Measurements from ENCODE around the gene CCL23.
A peak's percentile ranks its signal among the peaks of the same experiment; 100 is the strongest.
"Not testable (repeated sequence)": the region's sequence is repeated elsewhere in the genome, so short reads cannot be mapped to it uniquely, and the experiment has no call there.

Gene CCL23

DNA sequence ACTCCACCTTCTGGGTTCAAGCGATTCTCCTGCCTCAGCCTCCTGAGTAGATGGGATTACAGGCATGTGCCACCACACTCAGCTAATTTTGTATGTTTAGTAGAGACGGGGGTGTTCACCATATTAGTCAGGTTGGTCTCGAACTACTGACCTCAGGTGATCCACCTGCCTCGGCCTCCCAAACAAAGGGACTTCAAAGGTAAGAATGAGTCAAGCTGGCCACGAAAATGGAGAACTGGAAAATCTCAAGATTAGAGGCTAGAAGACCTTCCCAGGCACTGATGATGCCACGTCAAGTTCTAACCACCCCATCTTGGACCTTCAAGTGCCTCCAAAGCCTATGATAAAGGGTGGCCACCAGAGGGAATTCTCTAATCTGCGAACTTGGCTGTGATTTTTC is 15.1 kb downstream of the CCL23 start:
- DNase-seq: no peak

DNA sequence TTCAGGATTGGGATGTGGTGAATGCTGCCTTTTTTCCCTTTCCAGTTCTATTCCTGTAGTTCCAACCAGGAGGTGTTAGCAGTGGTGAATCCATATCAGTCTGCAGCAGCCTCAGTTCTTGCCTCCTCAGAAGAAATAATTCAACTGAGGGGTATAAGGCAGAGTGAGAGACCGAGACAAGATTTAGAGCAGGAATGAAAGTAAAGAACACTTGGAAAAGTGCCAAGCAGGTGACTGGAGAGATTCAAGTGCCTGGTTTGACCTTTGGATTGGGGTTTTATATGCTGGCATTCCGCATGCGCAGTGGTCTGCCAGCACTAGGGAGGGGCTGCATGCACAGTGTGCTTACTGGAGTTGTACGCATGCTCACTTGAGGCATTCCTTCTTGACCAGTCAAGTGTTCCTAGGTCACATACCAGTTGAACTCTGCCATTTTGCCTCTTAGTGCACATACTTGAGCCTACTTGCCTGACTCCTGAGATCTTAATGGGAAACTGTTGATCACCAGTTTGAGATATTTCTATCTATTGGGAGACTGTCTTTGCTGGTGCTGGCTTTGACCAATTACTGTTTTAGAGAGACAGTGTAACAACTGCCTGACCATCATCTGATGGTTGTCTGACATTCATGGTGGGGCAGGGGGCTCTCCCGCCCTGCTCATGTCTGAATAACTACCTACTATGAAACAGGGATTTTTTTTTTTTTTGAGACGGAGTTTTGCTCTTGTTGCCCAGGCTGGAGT is 15.7 kb downstream of the CCL23 start:
- DNase-seq: no peak

DNA sequence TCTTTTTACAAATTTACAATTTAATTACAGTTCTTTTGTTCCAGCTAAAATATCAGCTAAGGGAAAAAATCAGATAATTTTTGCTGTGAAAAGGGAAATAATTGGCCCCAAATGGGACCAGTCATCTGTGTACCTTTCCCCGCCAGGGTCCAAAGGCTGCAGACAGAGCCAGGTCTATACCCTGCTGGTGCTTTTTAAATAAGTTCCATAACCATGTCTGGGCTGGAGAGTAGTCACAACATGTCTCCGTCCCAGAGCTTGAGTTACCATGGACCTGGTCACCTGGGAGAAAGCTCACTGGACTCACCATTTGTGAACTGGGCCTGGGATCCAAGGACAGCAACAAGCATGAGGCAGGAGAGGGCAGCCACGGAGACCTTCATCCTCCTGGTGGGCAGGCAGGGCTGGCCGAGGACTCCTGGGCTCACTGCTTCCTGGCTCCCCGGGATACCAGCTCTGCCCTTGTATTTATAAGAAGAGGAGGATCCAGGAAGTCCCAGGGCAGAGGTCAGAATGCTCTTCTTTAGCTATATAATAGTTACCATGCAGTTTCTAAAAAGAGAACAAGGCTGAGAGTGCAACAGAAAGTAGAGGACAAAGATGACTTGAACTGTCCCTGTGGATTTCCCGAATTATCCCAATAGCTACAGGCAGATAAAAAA is 16.5 kb downstream of the CCL23 start, which contains the start of gene CCL15:
TSS of gene CCL15 (minus strand) at position 444 of the 662 bp plus-strand sequence. CDS start at position 383, 61 bp downstream.
- DNase-seq: no peak

DNA sequence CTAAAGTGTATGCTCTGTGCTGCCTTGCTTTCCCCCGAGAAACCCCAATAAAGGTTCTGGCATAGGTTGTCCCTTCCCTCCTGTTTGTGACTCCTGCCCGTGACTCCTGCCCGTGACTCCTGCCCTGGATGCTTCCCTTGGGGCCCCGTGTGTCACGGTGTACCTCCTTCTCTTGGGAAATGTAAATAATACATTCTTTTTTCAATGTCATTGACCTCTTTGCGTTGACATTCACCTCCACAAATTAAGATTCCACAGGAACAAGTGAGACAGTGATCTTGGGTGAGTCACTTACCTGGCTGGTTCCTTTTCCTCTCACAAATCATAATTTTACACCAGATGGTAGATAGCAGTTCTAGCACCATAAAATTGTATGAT is 17.1 kb downstream of the CCL23 start:
- no peak for DNase-seq

DNA sequence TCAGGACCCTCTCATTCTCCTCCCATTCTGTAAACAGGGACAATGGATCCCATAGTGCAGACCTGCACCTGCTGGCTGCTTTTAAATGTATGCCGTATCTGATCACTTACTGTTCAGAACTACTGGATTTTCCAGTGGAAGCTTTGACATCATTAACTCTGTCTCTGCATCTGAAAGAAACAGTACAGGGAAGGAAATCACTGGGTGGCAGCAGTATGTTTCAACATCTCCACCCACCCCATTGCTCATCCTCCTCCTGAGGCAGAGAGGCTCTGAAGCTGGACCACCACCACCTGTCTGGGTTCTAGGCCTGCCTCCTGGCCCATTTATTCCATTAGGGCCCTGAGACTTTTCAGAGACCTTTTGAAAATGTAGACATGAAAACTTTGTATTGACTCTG is 19.0 kb downstream of the CCL23 start:
- no peak for DNase-seq

DNA sequence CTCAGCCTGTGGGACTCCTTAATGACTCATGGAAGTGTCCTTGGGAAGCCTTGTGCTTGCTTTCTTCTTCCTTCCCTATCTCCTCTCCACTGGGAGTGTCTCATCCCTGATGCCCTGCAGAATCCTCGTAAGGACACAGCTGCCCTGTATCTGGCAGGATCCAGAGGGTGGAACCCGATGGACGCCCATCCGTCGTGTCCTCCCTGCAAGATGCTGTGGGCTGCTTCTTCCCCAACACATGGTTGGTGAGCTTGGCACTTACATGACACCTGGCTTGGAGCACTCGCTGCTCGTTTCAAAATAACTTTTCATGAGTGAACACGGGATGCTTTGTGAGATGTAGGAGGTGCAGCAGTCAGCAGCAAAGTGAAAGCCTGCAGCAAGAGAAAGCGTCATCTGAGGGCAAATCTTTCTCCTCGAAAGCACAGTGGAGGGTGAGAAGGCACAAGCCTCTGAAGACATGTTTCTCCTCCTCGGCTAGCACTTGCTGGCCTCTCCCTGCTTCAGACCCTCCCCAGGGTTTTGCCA is 19.7 kb downstream of the CCL23 start:
- DNase-seq: no peak

DNA sequence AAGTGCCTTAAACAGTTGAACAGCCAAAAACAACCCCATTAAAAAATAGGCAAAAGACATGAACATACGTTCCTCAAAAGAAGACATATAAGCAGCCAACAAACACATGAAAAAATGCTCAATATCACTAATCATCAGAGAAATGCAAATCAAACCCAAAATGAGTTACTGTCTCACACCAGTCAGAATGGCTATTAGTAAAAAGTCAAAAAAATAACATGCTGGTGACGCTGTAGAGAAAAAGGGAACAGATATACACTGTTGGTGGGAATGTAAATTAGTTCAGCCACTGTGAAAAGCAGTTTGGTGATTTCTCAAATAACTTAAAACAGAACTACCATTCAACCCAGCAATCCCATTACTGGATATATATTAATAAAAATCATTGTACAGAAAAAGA is 22.4 kb downstream of the CCL23 start:
- DNase-seq: not testable (repeated sequence)

DNA sequence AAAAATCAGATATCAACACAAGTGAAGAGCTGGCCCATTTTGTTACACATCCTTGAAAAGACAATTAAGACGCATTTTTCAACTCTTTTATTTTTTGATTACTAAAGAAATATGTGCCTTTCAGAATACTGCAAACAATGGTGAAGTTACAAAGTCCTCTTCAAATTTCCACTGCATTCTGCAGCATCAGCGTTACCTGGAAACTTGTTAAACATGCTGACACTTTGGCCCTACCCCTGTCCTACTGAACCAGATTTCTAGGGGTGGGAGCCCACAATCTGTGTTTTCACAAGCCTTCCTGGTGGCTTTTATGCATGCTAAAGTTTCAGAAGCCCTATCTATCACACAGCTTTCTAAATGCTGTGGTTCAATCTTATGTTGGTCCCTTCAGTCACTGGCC is 26.7 kb downstream of the CCL23 start:
- DNase-seq: no peak

DNA sequence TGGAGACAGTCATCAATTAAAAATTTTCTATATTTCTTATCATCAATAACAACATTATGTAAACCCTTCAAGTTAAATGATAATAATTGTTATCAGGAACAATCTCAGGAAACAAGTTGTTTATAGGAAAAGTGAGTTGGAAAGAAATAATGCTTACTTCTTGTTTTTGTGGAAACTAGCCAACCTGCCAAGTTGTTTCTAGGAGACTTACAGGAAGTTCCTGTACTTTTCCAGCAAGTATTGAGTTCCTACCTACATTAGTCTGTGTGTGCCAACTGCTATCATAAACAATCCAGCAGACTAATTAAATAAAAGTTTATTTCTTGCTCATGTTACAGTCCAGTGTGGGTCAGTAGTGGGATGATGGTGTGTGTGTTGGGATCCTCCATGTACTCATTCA is 29.6 kb downstream of the CCL23 start:
- DNase-seq: no peak

DNA sequence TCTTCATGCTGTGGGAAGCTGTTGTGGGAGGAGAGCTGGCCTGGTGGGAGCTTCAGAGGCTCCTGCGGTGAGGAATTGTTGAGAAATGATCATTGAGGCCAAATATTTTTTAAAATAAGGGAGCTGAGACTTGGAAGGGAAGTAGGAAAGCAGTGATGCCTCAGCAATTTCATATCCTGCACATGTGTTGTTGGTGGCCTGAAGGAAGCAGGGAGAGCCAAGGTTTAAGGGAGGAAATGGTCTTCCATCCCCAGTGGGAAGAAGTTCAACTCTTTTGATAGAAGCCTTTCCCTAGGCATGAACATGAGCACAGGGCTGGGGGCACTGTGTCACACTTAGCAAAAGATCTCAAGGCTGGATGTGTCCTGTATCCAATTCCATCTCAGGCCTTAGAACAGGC is 31.1 kb downstream of the CCL23 start, which contains the start of gene CCL14:
TSS of gene CCL14 (minus strand) at position 87 of the 400 bp plus-strand sequence. CDS start at position 7, 80 bp downstream.
- DNase-seq: no peak

DNA sequence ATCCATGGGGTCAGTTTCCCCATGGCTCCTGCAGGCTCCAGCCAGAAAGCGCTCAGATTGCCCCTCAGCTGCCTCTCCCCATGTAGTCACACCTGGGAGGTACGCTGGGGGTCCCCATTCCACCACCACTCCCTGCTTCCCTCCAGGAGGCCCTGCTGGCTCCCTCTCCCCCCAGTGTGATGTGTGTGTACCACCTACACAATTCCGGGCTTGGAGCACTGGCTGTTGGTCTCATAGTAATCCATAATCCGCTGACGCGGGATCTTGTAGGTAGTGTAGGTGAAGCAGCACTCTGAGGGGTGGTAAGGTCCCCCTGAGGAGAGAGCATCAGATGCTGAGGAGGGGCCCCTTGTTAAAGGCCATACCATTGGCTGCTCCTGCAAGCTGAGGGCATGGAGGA is 33.6 kb downstream of the CCL23 start:
- no peak for DNase-seq

DNA sequence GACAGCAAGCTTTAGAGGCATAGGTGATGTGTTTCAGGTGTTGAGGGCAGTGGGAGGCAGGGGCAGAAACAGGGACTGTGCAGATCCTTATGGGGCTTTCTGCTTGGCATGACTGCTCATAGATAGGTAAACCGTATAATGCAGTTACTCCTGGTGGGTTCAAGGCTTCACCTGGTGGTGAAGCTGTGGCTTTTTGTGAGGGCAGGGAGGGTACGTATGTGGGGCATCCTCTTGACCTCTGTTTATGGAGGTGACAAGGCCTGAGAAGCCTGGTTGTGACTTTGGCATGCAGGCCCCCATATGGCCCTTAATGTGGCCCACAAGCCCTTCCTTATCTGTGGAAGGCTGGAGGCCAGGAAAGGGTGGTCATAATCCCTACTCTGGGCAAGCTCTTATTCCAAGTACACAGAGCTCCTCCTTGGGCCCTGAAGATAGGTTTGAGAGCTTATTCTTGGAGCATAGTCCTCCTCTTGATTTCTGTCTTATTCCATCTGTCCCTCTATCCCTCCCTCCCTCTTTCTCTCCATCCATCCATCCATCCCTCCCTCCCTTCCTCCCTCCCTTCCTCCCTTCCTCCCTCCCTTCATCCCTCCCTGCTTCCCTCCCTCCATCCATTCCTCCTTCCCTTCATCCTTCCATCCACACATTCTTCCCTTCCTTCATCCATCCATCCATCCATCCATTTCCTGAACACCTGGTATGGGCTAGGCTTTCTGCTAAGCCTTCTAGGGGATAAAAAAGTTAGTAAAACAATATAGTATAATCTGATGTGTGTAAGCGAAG is 35.2 kb downstream of the CCL23 start:
- DNase-seq: no peak

DNA sequence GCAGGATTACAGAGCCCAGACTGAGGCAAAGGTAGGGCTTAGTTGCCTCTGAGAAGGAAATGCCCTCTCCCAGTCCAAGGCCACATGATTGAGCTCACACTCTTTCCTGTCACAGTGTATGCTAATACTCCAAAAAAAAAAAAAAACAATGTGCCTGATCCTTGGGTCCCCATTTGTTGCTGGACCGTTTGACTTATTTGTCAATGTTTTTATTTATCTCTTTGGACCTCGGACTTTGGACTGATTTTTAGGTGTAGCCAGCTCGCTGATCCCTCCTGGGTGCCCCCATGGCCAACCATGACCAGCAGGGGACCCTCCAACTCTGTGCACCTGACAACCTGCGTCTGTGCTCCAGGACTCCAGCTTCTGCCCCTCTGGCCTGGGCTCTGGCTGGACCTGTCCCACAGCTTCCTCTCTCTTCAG is 35.9 kb downstream of the CCL23 start:
- no peak for DNase-seq

DNA sequence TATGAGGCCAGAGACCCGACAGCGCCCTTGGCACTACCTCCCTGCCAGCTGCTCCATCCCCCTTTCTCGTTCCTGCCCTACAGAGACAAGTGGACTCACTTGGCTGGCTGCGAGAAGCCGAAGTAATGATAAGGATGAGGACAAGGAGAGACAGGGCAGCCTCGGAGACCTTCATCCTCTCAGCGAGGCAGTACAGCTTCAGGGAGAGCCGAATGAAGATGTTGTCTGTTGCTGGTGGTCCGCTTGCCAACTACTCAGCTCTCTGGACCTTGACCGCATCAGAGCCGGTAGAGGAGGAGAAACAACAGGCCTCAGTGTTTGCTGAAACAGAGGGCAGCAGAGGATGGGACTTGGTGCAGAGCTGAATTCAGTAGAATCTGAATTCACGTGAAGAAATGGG is 36.5 kb downstream of the CCL23 start, which contains the start of gene CCL16:
TSS of gene CCL16 (minus strand) at position 252 of the 400 bp plus-strand sequence. CDS start at position 175, 77 bp downstream.
- DNase-seq: no peak

DNA sequence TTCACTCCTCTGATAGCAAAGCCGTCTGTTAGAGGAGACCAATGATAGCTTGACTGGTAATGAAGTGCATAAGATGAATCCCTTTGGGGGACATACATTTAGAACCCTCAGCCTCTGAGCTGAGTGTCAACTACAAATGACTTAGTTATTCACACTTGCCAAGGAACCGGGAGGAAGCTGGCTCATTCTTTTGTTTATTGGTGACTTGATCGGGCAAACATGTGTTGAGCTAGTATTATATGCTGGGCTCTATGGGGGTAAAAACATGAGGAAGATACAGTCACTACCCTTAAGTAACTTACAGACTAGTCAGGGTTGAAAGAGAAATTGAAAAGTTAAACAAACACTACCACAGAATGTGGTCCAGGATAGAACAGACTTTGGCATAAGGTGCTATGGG is 39.4 kb downstream of the CCL23 start:
- DNase-seq: no peak

DNA sequence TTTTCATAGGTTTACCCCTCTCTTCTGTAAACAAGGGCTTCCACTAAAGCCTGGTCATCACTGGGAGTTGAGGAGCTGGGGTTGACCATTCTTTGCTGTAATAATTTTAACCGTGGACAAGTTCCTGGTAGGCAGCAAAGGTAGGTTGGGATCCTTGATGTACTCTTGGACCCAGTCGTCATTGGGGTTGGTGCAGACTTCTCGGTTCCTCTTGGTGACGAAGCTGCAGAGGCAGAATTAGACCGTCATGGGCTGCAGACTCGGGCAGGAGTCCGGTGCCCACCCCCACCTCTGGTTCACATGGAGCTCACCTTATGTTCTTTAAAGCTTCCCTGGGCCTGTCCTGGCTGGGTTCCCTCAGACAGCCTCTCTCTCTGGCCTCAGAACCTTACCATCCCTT is 40.3 kb downstream of the CCL23 start:
- DNase-seq: no peak

DNA sequence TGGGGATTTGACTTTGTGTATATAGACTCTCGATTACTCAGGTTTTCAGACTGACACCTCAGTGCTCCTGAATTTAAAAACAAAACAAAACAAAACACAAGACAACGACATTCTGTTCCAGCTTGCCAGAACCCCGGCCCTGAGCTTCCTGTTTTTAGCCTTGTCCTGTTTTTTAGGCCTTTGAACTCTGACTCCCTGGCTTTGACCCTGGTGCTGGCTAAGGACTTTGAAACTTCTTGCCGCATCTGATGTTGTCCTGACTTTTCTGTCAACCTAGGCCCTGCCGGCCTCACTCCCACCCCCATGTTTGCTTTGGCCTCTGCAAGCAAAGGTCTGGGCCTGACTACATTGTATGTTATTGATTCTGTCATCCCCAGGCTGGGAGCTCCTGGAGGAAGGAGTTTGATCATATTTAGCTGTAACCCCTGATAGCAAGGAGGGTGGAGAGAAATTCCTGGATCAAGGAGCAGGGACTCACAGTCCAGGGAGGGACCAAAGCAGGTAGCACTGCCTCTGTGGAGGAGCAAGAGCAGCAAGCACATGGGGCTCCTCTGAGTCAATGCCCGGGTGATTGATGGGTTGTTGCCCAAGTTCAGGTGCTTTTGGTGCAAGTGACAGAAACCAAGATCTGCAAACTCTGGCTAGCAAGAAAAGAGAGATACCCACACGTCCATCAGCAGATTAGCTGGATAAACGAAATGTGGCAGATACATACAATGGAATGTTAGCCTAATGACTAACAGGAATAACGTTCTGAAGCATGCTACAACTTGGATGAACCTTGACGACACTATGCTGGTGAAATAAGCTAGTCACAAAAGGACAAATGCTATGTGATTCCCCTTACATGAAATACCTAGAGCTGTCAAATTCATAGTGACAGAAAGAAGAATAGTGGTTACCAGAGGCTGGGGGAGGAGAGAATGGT is 44.2 kb downstream of the CCL23 start:
- no peak for DNase-seq

DNA sequence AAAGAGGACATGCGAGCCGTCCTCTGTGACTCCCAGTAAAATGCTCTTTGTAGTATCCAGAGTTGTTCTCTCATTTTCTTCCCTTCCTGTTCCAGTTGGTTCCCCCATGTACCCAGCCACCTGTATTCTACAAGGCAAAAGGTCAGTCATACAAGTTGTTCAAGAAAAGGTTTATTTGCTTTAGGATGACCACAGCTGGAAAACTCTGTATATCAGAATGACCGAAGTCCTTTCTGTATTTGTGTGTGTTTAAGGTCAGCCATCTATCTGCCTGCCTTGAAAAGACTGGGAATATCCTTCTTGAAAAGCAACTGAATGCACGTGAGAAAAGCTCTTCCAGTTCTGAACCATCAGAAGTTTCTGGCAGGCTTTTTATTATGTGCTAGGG is 44.8 kb downstream of the CCL23 start:
- no peak for DNase-seq

DNA sequence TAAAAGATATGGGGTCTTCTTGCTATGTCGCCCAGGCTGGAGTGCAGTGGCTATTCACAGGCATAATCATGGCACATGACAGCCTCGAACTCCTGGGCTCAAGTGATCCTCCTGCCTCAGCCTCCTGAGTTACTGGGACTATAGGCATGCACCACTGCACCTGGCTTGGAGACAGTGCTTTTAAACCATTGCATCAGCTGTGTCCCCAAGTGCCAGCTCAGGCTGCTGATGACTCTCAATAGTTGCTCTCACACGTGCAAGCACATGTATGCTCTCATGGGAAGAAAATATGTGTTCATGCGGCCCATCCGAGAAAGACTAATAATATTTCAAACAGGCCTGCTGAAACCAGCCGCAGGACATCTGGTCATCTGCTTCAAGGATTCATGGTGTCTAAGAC is 45.2 kb downstream of the CCL23 start:
- no peak for DNase-seq

DNA sequence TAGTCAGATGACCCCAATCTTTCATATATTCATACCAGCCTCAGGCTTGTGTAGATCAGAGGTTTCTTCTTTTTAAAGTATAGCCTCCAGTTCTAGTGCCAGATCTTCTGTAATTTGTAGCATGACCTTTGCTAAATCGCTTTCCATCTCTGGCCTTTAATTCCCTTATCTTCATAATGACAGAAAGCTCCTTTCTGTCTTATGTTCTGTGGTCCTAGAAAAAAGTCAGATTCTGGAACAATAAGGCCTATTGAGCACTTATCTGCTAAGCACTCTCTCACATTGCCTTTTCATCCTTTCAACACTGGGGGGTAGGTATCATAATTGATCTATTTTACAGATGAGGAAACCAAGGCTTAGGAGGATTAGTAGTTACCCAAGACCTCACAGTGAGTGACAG is 45.7 kb downstream of the CCL23 start:
- DNase-seq: no peak

DNA sequence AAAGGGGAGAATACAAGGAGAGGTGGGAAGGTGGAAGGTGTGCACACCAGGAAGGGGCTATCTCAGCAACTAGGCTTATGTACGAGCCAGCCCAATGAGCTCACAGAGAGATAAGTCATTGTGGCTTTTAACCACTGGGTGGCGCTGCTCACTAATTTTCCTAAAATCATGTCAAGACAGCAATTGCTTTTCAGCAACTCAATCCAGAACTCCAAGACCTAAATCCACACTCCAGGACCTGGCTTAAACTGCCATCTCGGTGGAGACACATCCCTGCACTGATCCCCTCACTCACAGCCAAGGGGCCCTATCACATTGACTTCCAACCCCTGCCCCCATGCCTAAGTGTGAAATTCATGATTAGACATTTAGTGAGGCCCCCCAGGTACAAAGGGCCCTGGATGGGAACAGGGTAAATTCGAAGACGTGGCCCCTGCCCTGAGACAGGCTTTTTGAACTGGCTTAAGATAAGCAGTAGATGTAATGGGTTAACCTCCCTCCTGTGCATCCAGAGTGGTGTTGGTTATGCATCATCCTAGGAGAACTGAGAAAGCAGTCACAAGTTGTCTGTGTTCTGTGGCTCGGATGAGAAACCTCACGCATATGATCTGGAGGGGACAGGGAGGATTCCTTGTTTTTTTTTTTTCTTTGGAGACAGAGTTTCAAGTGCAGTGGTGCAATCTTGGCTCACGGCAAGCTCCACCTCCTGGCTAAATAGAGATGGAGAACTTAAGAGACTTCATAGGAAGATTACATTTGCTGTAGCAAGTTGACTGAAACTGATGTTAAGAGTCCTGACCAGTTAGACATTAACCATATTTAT is 48.0 kb downstream of the CCL23 start:
- peak; percentile 11 for DNase-seq

Measured in NCI-H2029 treated with DMSO at 0.1 percent for 48 hours (cell line).